NCI-H2029 (cell line): ENCODE data around the gene IGSF21.
A peak's percentile ranks its signal among the peaks of the same experiment; 100 is the strongest.

Experiments used
- DNase-seq: peaks from one replicate; lab custom pipeline; 2025; lab: John Stamatoyannopoulos, UW

The IGSF21 gene

DNA sequence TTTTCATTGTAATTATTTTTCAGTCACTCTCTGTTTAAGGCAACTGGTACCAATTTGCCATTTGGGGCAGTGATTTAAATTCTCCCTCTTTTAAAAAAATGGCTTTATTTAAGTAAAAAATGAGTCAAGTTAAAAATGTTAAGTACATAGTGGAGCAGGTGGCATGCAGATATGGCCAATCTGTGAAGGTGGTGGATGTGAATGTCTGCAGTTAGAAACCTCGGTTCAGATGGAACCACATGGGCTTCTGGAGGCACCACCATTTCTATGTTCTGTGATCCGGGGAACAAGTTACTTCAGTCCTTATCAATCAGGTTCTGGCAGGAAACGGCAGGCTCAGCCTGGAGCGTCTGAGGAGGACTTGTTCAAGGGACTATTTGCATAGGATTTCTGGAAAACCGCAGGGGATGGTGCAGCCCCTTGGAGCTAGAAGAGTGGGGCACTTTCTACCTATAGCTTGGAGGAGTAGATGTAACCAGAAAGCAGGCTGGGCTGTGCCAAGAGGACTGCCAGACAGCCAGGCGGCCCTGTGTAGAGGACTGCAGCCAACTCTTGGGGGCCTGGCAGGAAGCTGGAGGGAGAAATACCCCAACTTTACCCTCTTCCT is 12.3 kb downstream of the IGSF21 start:
- no peak for DNase-seq

DNA sequence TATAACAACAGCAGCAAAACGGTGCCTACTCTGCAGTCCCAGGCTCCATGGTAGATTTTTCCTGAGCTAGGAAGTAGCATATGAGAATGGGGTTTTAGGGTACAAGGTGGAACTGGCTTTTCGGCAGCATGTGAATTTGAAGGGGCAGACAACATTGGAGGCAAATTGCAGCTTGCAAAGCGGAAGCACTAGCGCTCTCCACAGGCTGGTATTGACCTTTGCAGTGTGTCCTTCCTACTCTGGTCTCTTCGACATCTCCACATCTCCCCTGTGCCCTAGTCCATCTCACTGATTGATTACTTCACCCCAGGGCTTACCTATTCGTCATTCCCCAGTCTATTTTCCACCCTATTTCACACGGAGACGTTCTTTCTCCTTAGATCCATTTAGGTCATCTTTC is 13.0 kb downstream of the IGSF21 start:
- no peak for DNase-seq

DNA sequence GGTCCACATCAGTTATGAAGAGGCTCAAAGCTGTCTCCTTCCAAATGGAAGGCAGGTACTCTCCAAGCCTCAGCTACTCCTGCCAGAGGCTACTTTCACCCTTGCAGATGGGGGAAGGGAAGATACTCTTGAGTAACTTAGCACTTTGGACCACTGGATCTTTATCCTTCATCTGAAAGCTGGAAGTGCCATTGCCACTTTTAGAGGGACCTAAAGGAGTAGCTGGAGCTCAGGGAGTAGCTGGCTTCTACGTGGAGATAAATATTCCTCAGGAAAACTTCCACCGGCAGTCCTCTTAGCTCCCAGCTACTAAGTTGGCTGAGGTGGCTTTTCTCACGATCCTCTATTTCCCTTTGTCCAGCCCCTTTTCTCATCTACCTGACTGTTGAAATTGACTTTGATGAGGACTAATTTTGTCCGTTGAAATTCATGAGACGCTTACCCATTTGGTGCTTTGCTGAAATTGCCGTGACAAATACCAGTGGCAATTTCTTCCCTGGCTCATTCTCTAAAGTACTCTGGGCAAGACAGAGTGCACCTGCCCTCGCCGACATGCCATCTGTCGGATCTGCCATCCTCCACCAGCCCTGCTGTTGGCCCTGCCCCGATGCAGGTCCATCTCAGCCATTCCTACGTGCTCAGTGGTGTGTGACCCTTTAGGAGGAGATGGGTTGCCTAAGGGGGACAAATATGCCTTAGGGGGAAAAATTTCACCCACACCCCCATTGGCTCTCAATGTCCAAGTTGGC is 13.6 kb downstream of the IGSF21 start:
- no peak for DNase-seq

DNA sequence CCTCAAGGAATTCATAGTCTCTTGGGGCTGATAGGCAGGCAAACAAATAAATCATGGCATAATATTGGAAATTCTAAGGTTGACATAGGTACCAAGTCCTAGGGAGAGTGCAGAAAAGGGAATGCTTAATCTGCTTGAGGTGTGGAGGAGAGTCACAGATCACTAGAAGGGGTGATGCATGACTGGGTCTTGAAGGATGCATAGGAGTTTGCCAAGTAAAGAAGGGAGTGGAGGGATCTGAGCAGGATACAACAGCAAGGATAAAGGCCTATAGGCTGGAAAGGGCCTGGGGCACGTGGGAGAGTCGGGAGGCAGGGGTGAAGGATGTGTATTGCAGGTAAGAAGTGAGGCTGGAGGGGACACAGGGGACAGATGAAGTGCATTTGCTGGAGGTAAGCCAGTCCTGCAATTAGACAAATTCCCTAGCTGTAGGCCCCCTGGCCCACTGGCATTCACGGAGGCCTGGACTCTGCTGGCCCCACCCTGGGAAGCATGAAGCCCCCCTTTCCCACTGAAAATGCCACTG is 15.9 kb downstream of the IGSF21 start:
- no peak for DNase-seq

DNA sequence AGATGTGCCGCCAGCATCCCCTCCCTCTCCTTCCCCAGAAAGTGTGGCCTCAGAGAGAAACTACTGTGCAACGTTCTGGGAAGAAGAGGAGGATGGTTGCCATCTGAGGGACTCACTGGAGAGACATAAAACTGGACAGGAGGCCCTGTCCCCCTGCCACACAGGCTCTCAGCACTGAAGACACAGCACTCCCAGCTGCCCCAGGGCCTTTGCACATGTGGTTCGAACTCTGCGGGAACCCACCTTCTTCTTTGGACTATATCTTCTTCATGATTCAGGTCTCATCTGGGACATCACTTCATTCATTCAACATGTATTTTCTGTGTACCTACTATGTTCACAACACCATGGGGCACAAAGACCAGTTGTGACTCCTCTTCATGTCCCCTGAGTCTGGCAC is 17.4 kb downstream of the IGSF21 start:
- no peak for DNase-seq

DNA sequence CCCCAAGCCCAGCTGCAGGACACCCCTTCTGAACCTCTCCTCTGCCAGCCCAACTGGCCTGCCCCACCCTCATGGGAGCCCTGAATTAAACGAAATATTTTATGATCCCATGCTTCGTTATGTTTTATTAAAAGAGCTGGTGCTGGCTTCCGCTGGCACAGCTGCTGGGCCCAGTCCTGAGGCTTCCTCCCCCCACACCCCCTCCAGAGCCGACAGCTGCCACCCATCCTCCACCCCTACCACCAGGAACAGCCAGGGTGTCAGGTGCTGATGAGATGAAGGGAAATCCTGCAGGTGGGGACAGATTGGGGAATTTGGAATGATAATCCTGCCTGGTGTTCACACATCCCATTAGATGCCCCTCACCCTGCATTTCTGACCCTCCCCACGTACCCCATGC is 19.0 kb downstream of the IGSF21 start:
- DNase-seq, result no peak

- no peak for DNase-seq
These were observed 20.7 kb downstream of the IGSF21 start for GRCh38 chr1:18128298-18128697.

GRCh38 chr1:18130356-18130755 is 22.8 kb downstream of the IGSF21 start:
- DNase-seq, result no peak

- DNase-seq, result no peak
These were observed 24.6 kb downstream of the IGSF21 start for GRCh38 chr1:18132022-18132710.

- no peak for DNase-seq
These were observed 25.3 kb downstream of the IGSF21 start for GRCh38 chr1:18132711-18133541.

DNA sequence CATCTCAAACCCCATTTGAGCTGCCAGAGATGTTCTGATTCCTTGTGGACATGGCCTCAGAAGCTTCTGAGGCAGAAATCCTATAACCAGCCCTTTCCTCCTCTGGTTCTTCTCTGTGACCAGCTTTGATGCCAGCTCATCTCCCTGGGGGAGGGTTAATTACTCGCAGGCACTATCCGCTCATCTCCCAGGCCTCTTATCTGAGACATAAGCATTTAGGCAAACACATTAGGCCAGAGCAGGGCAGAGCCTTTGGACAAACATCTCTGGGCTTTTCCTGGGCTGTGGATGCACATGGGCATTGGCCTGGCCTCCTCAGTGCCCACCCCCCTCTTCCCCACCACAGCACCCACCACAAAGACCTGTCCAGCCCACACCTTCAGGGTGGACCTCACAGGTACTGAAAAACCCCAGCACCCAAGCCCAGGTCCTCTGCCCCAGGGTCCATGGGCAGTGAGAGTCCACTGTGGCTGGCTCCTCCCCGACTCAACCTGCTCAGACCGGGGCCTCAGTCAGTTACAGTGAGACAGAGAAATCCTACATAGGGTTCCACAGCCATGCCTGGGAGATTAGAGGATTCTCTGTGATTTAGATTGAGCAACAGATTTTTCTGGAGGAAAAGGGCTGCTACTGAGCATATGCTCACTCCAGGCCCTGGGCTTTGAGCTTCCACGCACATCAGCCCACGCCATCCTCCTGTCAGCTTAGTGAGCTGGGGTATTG is 26.9 kb downstream of the IGSF21 start:
- peak; percentile 68 for DNase-seq

GRCh38 chr1:18137759-18138345 is 30.3 kb downstream of the IGSF21 start:
- no peak for DNase-seq

GRCh38 chr1:18139198-18139981 is 31.8 kb downstream of the IGSF21 start:
- DNase-seq, result no peak

- DNase-seq, result no peak
These were observed 32.8 kb downstream of the IGSF21 start for GRCh38 chr1:18140411-18140810.

GRCh38 chr1:18141661-18142060 is 34.1 kb downstream of the IGSF21 start:
- DNase-seq, result no peak

GRCh38 chr1:18142471-18142870 is 34.9 kb downstream of the IGSF21 start:
- DNase-seq, result no peak

GRCh38 chr1:18142969-18143368 is 35.4 kb downstream of the IGSF21 start:
- no peak for DNase-seq

GRCh38 chr1:18144062-18144461 is 36.5 kb downstream of the IGSF21 start:
- DNase-seq, result no peak

DNA sequence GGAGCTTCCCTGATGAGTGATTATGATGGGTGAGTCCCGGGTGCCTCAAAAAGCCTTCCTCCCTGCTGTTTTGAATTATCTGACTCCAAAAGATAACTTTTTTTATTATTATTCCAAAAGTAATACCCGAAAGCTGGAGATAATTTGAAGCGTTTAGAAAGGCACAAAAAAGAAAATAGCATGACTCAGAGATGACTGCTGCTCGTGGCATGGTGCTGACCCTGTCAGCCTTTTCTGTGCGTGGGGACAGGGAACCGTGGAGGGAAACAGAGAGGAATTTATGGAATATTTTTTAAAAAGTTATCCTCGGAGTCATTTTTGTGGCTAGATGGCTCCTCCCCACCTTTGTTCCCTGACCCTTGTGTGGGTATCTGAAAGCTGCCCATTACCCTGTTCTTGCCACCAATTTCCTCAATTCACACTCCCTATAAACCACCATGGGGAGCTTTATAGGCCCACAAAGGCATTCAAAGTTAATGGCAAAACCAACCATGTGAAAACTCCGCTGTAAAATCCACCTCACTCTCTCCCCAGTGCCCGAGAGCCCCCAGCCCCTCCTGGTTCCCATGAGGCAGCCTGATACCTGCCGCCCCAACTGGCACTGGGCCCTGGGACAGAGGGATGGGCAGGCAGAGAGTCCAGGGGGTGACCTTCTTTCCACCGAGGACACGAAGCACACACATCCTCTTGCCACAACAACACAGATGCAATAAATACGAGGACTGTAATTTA is 37.5 kb downstream of the IGSF21 start:
- DNase-seq, result no peak
